ENCODE results near the gene DESI1.
A peak's percentile ranks its signal among the peaks of the same experiment; 100 is the strongest.

Gene DESI1

GRCh38 chr22:41557401-41558240, 63.2 kb downstream of the DESI1 start:
- DNase-seq = peak; percentile 77

- no peak for DNase-seq
Measured at GRCh38 chr22:41556561-41556960, 64.3 kb downstream of the DESI1 start.

GRCh38 chr22:41555325-41555982, 65.4 kb downstream of the DESI1 start:
- no peak for DNase-seq

GRCh38 chr22:41551877-41552582, 68.8 kb downstream of the DESI1 start:
- no peak for DNase-seq

- no peak for DNase-seq
Measured at GRCh38 chr22:41550952-41551491, 69.8 kb downstream of the DESI1 start.

- no peak for DNase-seq
Measured at GRCh38 chr22:41548830-41549211, 72.0 kb downstream of the DESI1 start.

All from fibroblast of skin of back (primary cell).